HG02571 (cell line): Measurements from ENCODE around the gene GLO1.

Experiments used
- ATAC-seq: cut with Tn5 transposase; IDR thresholded peaks from one replicate; pipeline ENCODE4 v1.9.1; 2021; ENCODE audit warnings: mild to moderate bottlenecking, moderate library complexity; ENCODE audit not compliant: unreplicated experiment

The GLO1 gene

GRCh38 chr6:38673397-38674165 is 29.4 kb downstream of the GLO1 start:
- no peak for ATAC-seq

GRCh38 chr6:38671885-38672467 is 31.0 kb downstream of the GLO1 start:
- ATAC-seq = peak; percentile 72

GRCh38 chr6:38658418-38659167 is 44.4 kb downstream of the GLO1 start:
- ATAC-seq = no peak

- ATAC-seq = no peak
Observed at GRCh38 chr6:38656896-38657295, 46.0 kb downstream of the GLO1 start.

GRCh38 chr6:38654263-38654662 is 48.7 kb downstream of the GLO1 start:
- ATAC-seq = no peak

GRCh38 chr6:38651121-38651784 is 51.7 kb downstream of the GLO1 start:
- no peak for ATAC-seq

GRCh38 chr6:38650207-38650752 is 52.7 kb downstream of the GLO1 start:
- ATAC-seq = no peak

- ATAC-seq = no peak
Observed at GRCh38 chr6:38649744-38650143, 53.2 kb downstream of the GLO1 start.

GRCh38 chr6:38648629-38649028 is 54.3 kb downstream of the GLO1 start:
- no peak for ATAC-seq

GRCh38 chr6:38646166-38646878 is 56.6 kb downstream of the GLO1 start:
- no peak for ATAC-seq

GRCh38 chr6:38644951-38645350 is 58.0 kb downstream of the GLO1 start:
- ATAC-seq = no peak

GRCh38 chr6:38640216-38640909 is 62.6 kb downstream of the GLO1 start:
- no peak for ATAC-seq

- ATAC-seq = peak; percentile 71
Observed at GRCh38 chr6:38639498-38640215, 63.3 kb downstream of the GLO1 start, which contains the start of gene BTBD9. Gene BTBD9 (minus strand): TSS chr6:38639929.

GRCh38 chr6:38638941-38639497 is 63.9 kb downstream of the GLO1 start:
- peak; percentile 32 for ATAC-seq

GRCh38 chr6:38637756-38638155 is 65.2 kb downstream of the GLO1 start:
- ATAC-seq = no peak

GRCh38 chr6:38636027-38636426 is 66.9 kb downstream of the GLO1 start:
- no peak for ATAC-seq

GRCh38 chr6:38634518-38634917 is 68.4 kb downstream of the GLO1 start:
- no peak for ATAC-seq

- ATAC-seq = no peak
Observed at GRCh38 chr6:38632490-38632889, 70.5 kb downstream of the GLO1 start.
